Measurements from ENCODE around the gene FGD4. TPM values are rescaled to one million over a fixed set of nuclear protein-coding genes. Genes with fewer than 3 reads are reported as not detected.

FGD4 gene
- total RNA-seq, 2 experiments from 2014 or later = 0.08 to 0.15 TPM

GRCh38 chr12:32651956-32652210, 252.5 kb downstream of the FGD4 start:
- Mint-ChIP-seq H3K27me3 (no peaks in the 10 kb centered on the region), H3K4me3 (no peak overlapping the region), H3K4me1 (no peaks in the 10 kb centered on the region), H3K36me3 (ENCODE audit: low read depth) (no peaks in the 10 kb centered on the region), H3K9me3 (no peaks in the 10 kb centered on the region), H3K27ac (no peak overlapping the region)
- POLR2A ChIA-PET = no interaction called here
- CTCF ChIA-PET = no interaction called here
- DNase-seq = no peak

GRCh38 chr12:32659908-32660440, 260.6 kb downstream of the FGD4 start:
- no peaks in the 10 kb centered on the region for H3K9me3 Mint-ChIP-seq
- peaks cover 4% of the 10 kb centered on the region for H3K4me1 Mint-ChIP-seq
- H3K27me3 Mint-ChIP-seq = no peaks in the 10 kb centered on the region
- POLR2A ChIA-PET = no interaction called here
- H3K4me3 Mint-ChIP-seq = no peak overlapping the region
- H3K36me3 Mint-ChIP-seq (ENCODE audit: low read depth) = no peaks in the 10 kb centered on the region
- no peak for DNase-seq
- CTCF ChIA-PET = interaction anchor here (1.2 kb wide), 1 partner anchor 10 kb away, joined by 3 read pairs; no protein-coding TSS in a partner anchor
- H3K27ac Mint-ChIP-seq = no peak overlapping the region

DNA sequence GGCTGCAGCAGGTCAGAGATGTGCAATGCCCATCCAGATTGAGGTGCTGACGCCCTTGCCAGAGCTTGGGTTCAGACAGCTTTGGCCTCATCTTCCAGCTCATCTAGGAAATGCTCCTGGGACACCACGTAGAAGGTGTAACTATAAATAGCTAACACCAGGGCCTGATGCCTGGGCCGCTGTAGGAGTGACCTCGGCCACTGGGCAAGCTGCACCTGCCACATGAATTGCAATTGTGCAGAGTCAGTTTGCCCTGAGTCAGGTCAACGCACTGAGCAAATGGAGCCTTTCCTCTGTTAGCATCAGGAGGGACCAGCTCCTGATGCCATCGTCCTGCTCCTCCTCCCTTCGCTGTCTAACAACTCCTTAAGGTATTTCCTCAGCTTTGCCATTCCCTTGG, 262.3 kb downstream of the FGD4 start:
- Mint-ChIP-seq H3K36me3 (ENCODE audit: low read depth) (no peaks in the 10 kb centered on the region), H3K27me3 (peaks cover 1% of the 10 kb centered on the region), H3K27ac (no peak overlapping the region), H3K9me3 (no peaks in the 10 kb centered on the region), H3K4me1 (peaks cover 4% of the 10 kb centered on the region), H3K4me3 (no peak overlapping the region)
- CTCF ChIA-PET = interaction anchor here (2.2 kb wide), 1 partner anchor 10 kb away, joined by 7 read pairs; no protein-coding TSS in a partner anchor
- POLR2A ChIA-PET = no interaction called here
- DNase-seq = no peak

DNA sequence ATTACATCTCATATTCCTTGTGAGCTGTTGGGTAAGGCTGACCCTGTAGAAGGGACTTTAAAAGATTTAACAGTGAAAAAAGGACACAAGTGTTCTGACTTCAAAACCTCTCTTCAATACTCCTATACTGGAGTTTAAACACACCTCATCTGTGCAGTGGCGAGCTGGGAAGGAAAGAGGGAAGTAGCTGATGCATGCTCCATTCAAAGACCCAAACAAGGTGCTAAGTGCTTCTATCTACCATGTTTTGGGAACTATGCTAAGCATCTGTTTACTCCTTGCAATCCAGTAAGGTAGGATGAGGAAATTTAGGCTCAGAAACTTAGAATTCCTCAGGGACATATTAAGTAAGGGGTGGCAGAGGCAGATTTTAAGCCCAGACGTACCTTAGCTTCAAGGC, 263.3 kb downstream of the FGD4 start:
- H3K4me3 Mint-ChIP-seq = no peak overlapping the region
- CTCF ChIA-PET = interaction anchor here (1.3 to 2.2 kb wide), 2 partner anchors 10 to 298 kb away, joined by 3 to 7 read pairs; no protein-coding TSS in a partner anchor
- DNase-seq = no peak
- peaks cover 1% of the 10 kb centered on the region for H3K27me3 Mint-ChIP-seq
- peaks cover 4% of the 10 kb centered on the region for H3K4me1 Mint-ChIP-seq
- H3K9me3 Mint-ChIP-seq = no peaks in the 10 kb centered on the region
- no peaks in the 10 kb centered on the region for H3K36me3 Mint-ChIP-seq (ENCODE audit: low read depth)
- H3K27ac Mint-ChIP-seq = no peak overlapping the region
- POLR2A ChIA-PET = no interaction called here

DNA sequence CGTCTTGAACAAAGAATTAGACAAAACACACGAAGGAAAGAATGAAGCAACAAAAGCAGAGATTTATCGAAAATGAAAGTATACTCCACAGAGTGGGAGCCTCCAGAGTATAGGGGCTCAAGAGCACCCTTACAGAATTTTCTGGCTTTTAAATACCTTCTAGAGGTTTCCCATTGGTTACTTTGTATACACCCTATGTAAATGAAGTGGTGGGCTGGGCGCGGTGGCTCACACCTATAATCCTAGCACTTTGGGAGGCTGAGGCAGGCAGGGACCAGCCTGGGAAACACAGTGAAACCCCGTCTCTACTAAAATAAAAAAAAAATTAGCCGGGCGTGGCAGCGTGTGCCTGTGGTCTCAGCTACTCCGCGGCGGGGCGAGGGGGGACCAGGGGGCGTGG, 266.7 kb downstream of the FGD4 start:
- Mint-ChIP-seq H3K9me3 (peaks cover 4% of the 10 kb centered on the region), H3K4me3 (no peak overlapping the region)
- CTCF ChIA-PET = no interaction called here

GRCh38 chr12:32669584-32669983, 270.2 kb downstream of the FGD4 start:
- POLR2A ChIA-PET = no interaction called here
- H3K27ac Mint-ChIP-seq = no peak overlapping the region
- DNase-seq = no peak
- no peak overlapping the region for H3K4me3 Mint-ChIP-seq
- H3K36me3 Mint-ChIP-seq (ENCODE audit: low read depth) = no peaks in the 10 kb centered on the region
- CTCF ChIA-PET = interaction anchor here (5.5 kb wide), 1 partner anchor 213 kb away, joined by 32 read pairs; no protein-coding TSS in a partner anchor
- no peaks in the 10 kb centered on the region for H3K4me1 Mint-ChIP-seq
- peaks cover 15% of the 10 kb centered on the region for H3K27me3 Mint-ChIP-seq
- peaks cover 4% of the 10 kb centered on the region for H3K9me3 Mint-ChIP-seq

More for the DNA sequence above, 266.7 kb downstream of the FGD4 start:
- Mint-ChIP-seq H3K4me1 (no peaks in the 10 kb centered on the region), H3K36me3 (ENCODE audit: low read depth) (no peaks in the 10 kb centered on the region), H3K27me3 (peaks cover 12% of the 10 kb centered on the region), H3K27ac (no peak overlapping the region)
- POLR2A ChIA-PET = no interaction called here
- DNase-seq = no peak

DNA sequence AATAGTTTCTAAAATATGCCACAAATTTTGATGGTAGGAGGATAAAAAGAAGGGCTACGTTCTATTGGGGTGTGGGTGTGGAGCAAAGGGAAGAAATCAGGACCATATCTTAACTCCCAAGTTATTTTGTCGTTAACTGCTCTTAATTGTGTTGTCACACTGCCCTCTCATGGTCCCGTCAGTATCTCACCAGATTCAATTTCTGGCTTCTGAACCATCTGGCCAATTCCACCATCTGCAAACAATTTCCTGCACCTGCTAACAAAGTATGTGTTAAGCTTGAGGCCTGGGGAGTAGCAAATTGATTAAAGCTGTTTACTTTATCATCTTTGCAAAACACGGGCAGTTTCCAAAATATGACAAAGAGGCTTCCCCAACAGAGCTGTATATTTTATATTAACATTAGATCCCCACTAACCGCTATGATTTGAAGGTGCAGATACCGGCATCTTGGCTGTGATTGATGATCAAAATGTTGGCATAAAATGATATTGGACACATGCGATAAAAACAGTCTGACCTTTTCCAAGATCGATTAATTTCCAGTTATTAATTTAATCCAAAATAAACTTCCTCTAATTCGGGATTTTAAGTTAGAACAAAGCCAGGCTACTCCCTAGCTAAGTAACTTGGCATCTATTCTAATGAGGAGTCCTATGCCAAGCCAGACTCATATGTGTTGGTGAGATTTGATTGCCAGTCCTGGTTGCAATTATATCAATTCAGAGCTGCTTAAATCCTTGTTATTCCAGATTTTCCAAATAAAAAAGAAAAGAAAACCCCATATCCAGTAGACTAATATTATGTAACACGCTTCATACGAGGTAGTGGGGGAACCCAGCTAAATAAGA, 272.8 kb downstream of the FGD4 start:
- CTCF ChIA-PET = interaction anchor here (0.6 to 5.5 kb wide), 14 partner anchors 10 to 1019 kb away, joined by 3 to 32 read pairs (median 4); partner anchors contain the start of gene YARS2
- H3K4me1 Mint-ChIP-seq = no peaks in the 10 kb centered on the region
- peaks cover 13% of the 10 kb centered on the region for H3K27me3 Mint-ChIP-seq
- H3K36me3 Mint-ChIP-seq (ENCODE audit: low read depth) = no peaks in the 10 kb centered on the region
- no peak overlapping the region for H3K4me3 Mint-ChIP-seq
- peak; percentile 21 for DNase-seq
- POLR2A ChIA-PET = interaction anchor here (0.7 kb wide), 1 partner anchor 8 kb away, joined by 3 read pairs; no protein-coding TSS in a partner anchor
- H3K9me3 Mint-ChIP-seq = peaks cover 4% of the 10 kb centered on the region
- H3K27ac Mint-ChIP-seq = no peak overlapping the region

DNA sequence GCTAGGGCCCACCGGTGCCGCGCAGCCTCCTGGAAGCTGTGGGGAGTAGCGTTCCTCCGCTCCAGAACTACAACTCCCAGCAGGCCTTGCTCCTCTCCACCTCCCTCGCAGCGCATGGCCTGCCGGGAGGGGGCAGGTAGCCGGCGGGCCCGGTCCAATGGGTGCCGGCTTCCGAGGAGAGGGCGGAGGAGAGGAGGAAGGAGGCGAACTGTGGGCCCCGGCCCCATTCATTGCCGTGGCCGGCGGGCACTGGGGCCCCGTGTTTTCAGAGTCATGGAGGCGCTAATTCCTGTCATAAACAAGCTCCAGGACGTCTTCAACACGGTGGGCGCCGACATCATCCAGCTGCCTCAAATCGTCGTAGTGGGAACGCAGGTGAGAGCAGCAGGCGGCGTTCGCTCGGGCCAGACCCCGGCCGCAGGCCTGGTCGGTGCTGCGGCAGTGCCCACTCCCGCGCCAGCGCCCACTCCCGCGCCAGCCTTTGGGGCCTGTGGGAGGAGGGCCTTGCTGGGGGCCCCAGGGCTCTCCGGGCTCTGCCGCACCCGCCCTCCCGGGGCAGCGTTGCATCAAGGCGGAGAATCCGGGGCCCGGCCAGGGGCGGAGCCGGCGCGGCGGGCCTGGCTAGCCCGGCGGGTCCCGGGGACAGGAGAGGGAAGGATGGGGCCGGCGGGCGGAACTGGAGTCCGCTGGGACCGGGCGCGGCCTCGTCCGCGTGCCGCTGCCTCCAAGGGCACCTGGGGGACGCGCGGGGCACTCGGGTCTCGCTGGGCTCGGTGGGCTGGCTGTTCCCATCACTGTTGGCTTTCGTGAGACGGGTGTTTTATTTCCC, 279.9 kb downstream of the FGD4 start, which contains the start of gene DNM1L:
TSS of gene DNM1L (plus strand) at position 211 of the 829 bp plus-strand sequence. CDS start at position 274, 63 bp downstream.
- Mint-ChIP-seq H3K36me3 (ENCODE audit: low read depth) (peaks cover 9% of the 10 kb centered on the region), H3K4me1 (peaks cover 33% of the 10 kb centered on the region), H3K27ac (peak within 1 kb of the TSS; percentile 81), H3K9me3 (no peaks in the 10 kb centered on the region), H3K4me3 (peak within 1 kb of the TSS; percentile 82), H3K27me3 (no peaks in the 10 kb centered on the region)
- ChIA-PET POLR2A (interaction anchor here (0.7 to 3.0 kb wide), 7 partner anchors 11 to 1026 kb away, joined by 3 to 27 read pairs (median 4); partner anchors contain the start of gene YARS2), CTCF (interaction anchor here (0.6 to 2.3 kb wide), 2 partner anchors 11 to 76 kb away, joined by 6 to 17 read pairs; partner anchors contain the start of gene YARS2)
- DNase-seq = peak; percentile 94

DNA sequence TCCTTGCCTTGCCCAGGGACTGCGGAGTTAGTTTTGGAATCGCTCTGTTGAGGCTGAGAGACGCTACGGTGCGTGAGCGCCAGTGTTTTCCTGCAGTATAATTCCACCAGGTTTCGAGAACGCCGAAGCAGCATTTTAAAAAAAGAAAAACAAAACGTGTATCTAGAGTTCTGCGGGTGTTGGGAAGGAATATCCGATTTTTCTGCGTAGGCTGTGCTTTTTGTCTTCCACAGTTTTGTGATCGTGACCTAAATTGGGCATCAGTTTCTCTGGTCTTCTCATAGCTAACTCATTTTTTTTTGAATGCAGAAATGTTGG, 280.5 kb downstream of the FGD4 start:
- peak overlapping the region; percentile 82 for H3K4me3 Mint-ChIP-seq
- H3K27me3 Mint-ChIP-seq = no peaks in the 10 kb centered on the region
- ChIA-PET CTCF (interaction anchor here (0.6 to 2.3 kb wide), 2 partner anchors 75 to 1027 kb away, joined by 5 to 17 read pairs; partner anchors contain the start of gene YARS2), POLR2A (interaction anchor here (1.3 to 3.0 kb wide), 2 partner anchors 12 to 75 kb away, joined by 3 to 27 read pairs; partner anchors contain the start of gene YARS2)
- peaks cover 10% of the 10 kb centered on the region for H3K36me3 Mint-ChIP-seq (ENCODE audit: low read depth)
- peaks cover 33% of the 10 kb centered on the region for H3K4me1 Mint-ChIP-seq
- peak overlapping the region; percentile 78 for H3K27ac Mint-ChIP-seq
- no peaks in the 10 kb centered on the region for H3K9me3 Mint-ChIP-seq
- no peak for DNase-seq

GRCh38 chr12:32680787-32681186, 281.4 kb downstream of the FGD4 start:
- no peaks in the 10 kb centered on the region for H3K27me3 Mint-ChIP-seq
- peaks cover 13% of the 10 kb centered on the region for H3K36me3 Mint-ChIP-seq (ENCODE audit: low read depth)
- CTCF ChIA-PET = interaction anchor here (1.1 kb wide), 1 partner anchor 14 kb away, joined by 3 read pairs; no protein-coding TSS in a partner anchor
- peaks cover 33% of the 10 kb centered on the region for H3K4me1 Mint-ChIP-seq
- H3K4me3 Mint-ChIP-seq = peak overlapping the region; percentile 82
- no peak for DNase-seq
- H3K27ac Mint-ChIP-seq = no peak overlapping the region
- POLR2A ChIA-PET = interaction anchor here (1.3 kb wide), 1 partner anchor 11 kb away, joined by 3 read pairs; no protein-coding TSS in a partner anchor
- H3K9me3 Mint-ChIP-seq = no peaks in the 10 kb centered on the region

DNA sequence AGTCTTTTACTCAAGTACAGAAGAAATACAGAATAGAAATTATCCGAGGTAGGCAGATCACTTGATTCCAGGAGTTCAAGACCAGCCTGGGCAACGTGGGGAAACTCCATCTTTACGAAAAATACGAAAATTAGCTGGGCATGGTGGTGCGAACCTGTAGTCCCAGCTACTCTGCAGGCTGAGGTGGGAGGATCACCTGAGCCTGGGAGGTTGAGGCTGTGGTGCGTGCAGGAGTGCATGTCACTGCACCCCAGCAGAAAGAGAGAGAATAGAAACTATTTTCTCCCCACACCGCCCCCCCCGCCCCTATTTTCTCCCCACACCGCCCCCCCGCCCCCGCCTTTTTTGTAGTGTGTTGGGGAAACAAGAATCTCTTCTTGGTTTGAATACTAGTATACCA, 281.9 kb downstream of the FGD4 start:
- no peaks in the 10 kb centered on the region for H3K9me3 Mint-ChIP-seq
- H3K27me3 Mint-ChIP-seq = no peaks in the 10 kb centered on the region
- no peak for DNase-seq
- no peak overlapping the region for H3K27ac Mint-ChIP-seq
- H3K36me3 Mint-ChIP-seq (ENCODE audit: low read depth) = peaks cover 16% of the 10 kb centered on the region
- CTCF ChIA-PET = interaction anchor here (1.1 kb wide), 1 partner anchor 14 kb away, joined by 3 read pairs; no protein-coding TSS in a partner anchor
- peak overlapping the region; percentile 13 for H3K4me3 Mint-ChIP-seq
- H3K4me1 Mint-ChIP-seq = peaks cover 34% of the 10 kb centered on the region
- POLR2A ChIA-PET = interaction anchor here (1.3 kb wide), 1 partner anchor 11 kb away, joined by 3 read pairs; no protein-coding TSS in a partner anchor

DNA sequence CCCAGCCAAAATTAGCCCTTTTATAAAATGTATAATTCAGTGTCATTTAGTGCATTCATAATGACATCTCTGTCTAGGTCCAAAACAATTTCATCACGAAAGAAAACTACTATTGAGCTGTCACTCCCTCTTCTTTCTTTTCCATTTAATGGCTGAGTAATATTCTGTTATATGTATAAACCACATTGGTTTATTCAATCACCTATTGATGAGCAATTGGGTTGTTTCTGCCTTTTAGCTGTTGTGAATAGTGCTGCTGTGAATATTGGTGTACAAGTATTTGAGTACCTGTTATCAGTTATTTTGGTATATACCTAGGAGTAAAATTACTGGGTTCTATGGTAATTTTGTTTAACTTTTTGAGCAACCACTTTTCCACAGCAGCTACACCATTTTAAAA, 287.0 kb downstream of the FGD4 start:
- H3K27me3 Mint-ChIP-seq = no peaks in the 10 kb centered on the region
- POLR2A ChIA-PET = no interaction called here
- CTCF ChIA-PET = no interaction called here
- no peak overlapping the region for H3K4me3 Mint-ChIP-seq
- no peak overlapping the region for H3K27ac Mint-ChIP-seq
- H3K9me3 Mint-ChIP-seq = no peaks in the 10 kb centered on the region
- DNase-seq = no peak
- H3K4me1 Mint-ChIP-seq = peaks cover 23% of the 10 kb centered on the region
- peaks cover 31% of the 10 kb centered on the region for H3K36me3 Mint-ChIP-seq (ENCODE audit: low read depth)
